C4-2B (cell line): ENCODE measurements around the gene GMDS.

Source experiments
- H3K27ac ChIP-seq: fragments of 450-650 bp; 2 replicates; pipeline ENCODE4 v1.5.1; 2017
- CTCF ChIP-seq: fragments of 450-650 bp; conservative IDR thresholded peaks from 2 replicates; pipeline ENCODE4 v1.5.1; 2017; ENCODE audit warnings: mild to moderate bottlenecking
- ZFX ChIP-seq: fragments of 450-650 bp; IDR thresholded peaks from 2 replicates; pipeline ENCODE4 v1.6.1; 2017

GMDS gene

GRCh38 chr6:1770968-1771723, 474.3 kb downstream of the GMDS start:
- TF ChIP-seq CTCF (no peak), ZFX (no peak)
- no peak overlapping the region for H3K27ac ChIP-seq

- H3K27ac ChIP-seq = no peak overlapping the region
- TF ChIP-seq ZFX = no peak
- TF ChIP-seq CTCF = no peak
Observed at GRCh38 chr6:1770435-1770843, 475.0 kb downstream of the GMDS start.

- TF ChIP-seq ZFX (no peak), CTCF (no peak)
- no peak overlapping the region; the same call in 1 of the 2 replicates for H3K27ac ChIP-seq
Observed at GRCh38 chr6:1767481-1768246, 477.7 kb downstream of the GMDS start.

GRCh38 chr6:1766654-1767053, 478.8 kb downstream of the GMDS start:
- no peak for TF ChIP-seq ZFX
- TF ChIP-seq CTCF = no peak
- no peak overlapping the region for H3K27ac ChIP-seq

DNA sequence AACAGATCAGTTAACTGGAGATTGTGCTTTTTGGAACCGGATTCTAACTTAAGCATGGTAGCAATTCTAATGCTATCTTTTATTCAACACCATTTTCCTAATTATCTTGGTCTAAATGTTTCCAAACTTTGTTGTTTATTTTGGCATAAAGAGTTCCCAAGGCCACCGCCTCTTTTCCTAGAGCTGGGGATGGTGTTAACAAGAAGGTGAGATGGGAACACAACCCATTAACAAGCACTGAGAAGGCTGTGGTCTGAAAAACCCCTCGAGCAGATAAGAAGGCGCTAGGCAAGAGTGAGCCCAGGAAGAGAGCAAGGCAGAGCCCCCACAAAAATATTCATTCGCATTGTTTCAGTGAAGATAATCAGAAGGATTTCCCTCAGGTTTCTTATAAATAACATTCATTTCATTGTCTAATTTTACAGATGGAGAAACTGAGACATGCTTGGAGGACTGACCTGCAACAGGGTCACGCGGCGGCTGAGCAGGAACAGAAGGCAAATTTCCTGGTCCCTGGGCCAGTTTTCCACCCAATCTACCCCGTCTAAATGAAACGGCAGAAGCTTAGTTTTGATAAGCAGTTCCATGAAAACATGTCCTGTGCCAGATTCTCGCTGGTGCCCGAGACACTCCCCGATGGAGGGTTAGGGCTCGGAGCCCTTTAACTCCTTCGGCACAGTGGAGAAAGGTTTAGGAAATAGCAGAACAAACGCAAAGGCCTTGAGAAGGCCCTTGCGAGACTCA, 480.1 kb downstream of the GMDS start:
- TF ChIP-seq ZFX = no peak
- no peak for TF ChIP-seq CTCF
- no peak overlapping the region for H3K27ac ChIP-seq

GRCh38 chr6:1764397-1764987, 480.9 kb downstream of the GMDS start:
- TF ChIP-seq ZFX (no peak), CTCF (no peak)

More at GRCh38 chr6:1764397-1764987, 480.9 kb downstream of the GMDS start:
- H3K27ac ChIP-seq = no peak overlapping the region
